ENCODE results near the gene SPEN.

- no peak for TF ChIP-seq POLR2A (IDR thresholded peaks at IDR 0.05; ENCODE audit: low read length)
- TF ChIP-seq GATA1 (IDR thresholded peaks at IDR 0.05; ENCODE audit: low read depth, low read length): no peak
Observed at GRCh38 chr1:15937146-15937545, 89.6 kb downstream of the SPEN start.
